Left forelimb (tissue), 1 donor: Measurements from ENCODE around the gene BTRC.
"Not testable (repeated sequence)": the region's sequence is repeated elsewhere in the genome, so short reads cannot be mapped to it uniquely, and the experiment has no call there.

Experiments
- DNase-seq: peaks from one replicate; pipeline ENCODE4 v3.0.0-alpha.2; 2018; ENCODE audit warnings: low spot score

The BTRC gene

DNA sequence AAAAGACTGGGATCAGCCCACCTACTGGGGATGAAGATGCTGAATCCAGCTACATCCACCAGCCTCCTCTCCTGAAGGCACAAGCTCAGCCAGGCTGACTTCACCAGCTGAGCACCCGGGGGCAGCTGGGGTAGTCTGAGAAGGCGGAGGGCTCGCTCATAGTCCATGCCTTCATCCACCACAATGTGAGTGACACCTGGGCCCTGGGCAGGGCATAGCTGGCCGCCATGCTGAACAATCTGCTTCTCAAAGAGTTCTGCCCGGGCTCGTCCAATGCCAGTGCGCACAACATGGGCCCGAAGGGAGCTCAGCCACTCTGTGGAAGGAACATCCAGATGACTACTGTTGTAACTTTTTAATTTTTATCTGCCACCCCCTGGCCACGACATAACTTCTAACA lies 231.9 kb downstream of the BTRC start:
- no peak for DNase-seq

DNA sequence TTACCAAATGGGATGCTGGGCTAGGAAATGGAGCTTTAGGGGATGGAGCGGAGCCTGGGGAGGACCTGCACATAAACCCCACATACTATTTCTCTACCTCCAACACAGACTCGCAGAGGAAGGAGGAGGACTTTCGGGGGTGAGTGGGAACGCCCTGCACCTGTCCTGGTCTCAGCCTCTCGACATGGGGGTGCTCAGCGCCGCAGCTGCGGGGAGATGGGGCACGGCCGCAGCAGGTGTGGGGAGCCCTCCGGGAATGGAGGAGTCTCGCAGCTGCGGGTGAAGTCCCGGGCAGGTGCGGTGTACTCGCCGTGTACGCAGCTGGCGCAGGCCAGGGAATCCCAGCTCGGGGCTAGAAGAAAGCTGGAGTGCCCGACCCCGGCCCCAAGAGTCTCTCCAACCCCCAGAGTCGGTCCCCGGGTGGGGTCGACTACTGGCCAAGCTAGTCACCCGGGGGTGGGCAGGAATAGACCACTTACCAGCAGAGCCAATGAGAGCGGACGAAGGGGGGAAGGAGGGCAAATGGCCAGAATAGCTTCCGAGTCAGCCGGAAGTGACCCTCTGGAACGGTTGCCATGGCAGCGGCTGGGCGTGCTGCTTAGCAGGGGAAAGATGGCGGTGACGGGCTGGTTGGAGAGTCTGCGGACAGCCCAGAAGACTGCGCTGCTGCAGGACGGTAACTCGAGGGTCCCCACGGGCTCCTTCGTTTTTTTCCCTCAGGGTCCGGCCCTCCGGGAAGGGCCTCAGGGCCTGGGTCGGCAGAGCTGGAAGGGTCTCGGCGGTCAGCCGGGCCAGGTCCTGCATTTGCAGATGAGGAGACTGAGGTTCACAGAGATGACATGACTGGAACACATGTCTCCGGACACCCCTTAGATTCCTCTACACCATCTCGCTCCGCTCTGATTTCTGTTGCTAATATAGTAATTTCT lies 234.0 kb downstream of the BTRC start, which contains the start of the genes DPCD and POLL:
Gene DPCD, plus strand, starts transcription at position 597 of the 929 bp plus-strand sequence. Its CDS starts 16 bp downstream, at position 613.
Gene POLL, minus strand, starts transcription at position 533 of the 929 bp plus-strand sequence. CDS start 897 bp downstream, outside the sequence.
- peak; percentile 96 for DNase-seq

- DNase-seq = no peak
Observed at GRCh38 chr10:101588879-101589278, 234.9 kb downstream of the BTRC start.

GRCh38 chr10:101593331-101593730 lies 239.4 kb downstream of the BTRC start:
- not testable (repeated sequence) for DNase-seq

DNA sequence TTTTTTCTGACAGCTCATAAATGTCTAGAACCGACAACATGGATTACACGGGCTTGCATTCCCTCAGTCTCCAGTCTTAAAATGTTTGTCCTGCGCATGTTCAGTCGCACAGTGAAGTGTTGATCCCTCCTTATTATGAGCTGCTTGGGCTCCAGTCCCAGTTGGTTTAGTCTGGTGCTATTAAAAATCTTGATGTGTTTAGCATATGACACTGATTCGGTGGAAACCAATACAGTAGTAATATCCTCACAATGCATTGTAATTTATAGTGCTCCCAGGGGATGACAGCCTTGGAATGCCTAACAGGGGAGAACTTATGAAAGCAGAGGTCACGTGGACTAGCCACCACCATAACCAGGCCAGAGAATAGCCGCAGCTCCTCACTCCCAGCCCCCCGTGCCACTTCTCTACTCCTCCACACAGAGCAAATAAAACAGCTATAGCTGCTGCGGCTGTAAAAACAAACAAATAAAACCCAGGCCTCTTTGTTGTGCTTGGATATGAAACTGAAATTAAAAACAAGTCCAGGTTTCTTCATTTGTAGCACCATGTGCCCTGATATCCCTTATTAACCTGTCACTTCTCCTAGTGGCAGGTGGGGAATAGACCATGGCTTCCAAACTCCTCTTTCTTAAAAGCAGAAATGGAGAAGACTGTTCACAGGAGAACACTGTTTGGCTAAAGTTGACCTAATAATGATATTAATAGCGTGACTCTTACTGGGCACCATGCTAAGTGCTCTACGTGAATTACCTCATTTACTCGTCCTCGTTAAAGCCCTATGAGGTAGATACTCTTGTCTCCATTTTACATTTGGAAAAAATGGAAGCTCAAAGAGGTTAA lies 241.8 kb downstream of the BTRC start:
- no peak for DNase-seq

DNA sequence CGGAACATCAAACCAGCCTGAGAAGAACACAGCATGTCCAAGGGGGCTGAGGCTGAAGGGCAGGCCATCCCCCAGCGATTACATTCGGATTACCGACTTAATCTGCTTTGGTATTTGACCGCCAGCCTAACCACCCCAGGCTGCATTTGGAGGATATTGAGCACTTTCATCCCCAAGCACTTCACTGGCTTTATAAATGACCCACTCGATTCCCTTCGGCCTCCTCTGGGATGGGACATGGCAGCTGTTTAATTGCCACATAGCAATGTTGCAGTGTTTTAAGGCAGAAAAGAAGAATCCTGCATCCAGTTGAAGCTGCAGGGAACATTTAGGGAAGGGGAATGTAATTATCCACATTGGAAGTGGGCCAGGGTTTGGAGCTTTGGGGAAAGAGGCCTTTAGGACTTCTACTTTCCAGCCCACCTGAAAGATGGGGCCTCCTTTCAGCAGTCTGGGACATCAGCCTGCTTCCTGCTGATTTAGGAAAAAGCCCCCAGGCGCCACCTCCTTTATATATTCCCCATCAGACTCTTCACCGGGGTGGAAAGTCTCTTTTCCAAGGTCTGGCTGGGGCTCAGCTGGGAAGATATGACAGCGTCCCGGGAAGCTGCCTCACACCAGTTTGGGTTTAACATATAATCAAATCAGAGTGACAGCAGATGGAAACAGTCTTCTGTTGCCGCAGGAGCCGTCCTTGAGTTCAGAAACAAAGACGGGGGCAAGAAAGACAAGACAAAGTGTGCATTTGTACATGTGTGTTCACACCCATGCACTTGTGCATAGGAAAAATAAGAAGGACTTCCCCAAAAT lies 243.3 kb downstream of the BTRC start:
- DNase-seq = no peak

DNA sequence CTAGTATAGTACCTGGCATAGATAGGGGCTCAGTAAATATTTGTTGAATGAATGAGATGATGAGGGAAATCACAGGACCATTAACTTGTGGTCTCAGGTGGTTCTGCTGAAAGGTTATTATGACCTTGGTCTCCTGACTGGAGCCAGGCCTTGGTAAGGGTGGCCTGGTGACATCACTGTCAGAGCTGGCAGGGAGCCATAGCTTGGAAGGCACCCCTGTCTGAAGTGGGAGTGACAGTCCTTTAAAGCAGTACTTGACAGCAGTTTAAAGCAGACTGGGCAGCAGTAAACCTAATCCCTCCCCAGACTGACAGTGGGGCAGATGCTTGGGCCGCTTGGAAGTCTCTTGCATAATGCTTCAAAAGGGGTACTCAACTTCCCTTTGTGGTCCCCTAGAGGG lies 247.6 kb downstream of the BTRC start:
- DNase-seq = no peak

DNA sequence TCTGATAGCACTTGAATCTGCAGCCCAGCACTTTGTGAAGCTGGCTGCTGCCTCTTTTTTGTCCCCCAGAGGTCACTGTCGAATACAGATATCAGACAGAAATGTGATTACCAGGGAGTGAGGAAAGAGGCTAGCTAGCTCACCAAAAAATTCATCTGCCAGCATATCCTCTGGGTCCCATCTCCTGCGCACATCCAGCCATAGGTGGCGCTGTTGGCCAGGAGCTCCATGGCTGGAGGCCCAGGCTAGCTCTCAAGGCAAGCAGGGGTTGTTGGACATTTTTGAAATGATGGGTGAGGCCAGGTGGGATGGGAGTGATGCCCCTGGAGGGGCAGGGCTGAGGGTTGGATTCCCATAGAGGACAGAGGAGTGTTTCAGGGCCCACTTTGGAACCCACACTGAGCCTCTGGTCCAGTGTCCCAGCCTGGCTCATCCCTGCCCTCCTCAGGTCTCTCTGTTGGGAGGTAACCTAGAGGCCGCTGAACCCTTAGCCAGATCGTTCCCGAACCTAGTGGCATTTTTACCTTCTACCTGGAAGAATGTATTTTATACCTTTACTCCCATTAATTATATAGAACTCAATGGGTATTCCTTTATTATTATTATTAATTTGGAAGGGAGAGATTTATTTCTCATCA lies 248.9 kb downstream of the BTRC start:
- DNase-seq = peak; percentile 78
